ENCODE results near the gene CST11.

- TF ChIP-seq CTCF (IDR thresholded peaks at IDR 0.05; ENCODE audit: low read length) (no peak), EZH2 (IDR thresholded peaks at IDR 0.05; ENCODE audit: borderline replicate concordance, low read length) (no peak)
Measured at GRCh38 chr20:23406880-23407279, 45.8 kb downstream of the CST11 start.

Measured in OCI-LY1 (cell line).